NCI-H2196 (cell line): ENCODE results near the gene TSHZ3.

ENCODE experiments used
- DNase-seq: peaks from one replicate; lab custom pipeline; 2025; ENCODE audit not compliant: unreplicated experiment; lab: John Stamatoyannopoulos, UW

Gene TSHZ3

DNA sequence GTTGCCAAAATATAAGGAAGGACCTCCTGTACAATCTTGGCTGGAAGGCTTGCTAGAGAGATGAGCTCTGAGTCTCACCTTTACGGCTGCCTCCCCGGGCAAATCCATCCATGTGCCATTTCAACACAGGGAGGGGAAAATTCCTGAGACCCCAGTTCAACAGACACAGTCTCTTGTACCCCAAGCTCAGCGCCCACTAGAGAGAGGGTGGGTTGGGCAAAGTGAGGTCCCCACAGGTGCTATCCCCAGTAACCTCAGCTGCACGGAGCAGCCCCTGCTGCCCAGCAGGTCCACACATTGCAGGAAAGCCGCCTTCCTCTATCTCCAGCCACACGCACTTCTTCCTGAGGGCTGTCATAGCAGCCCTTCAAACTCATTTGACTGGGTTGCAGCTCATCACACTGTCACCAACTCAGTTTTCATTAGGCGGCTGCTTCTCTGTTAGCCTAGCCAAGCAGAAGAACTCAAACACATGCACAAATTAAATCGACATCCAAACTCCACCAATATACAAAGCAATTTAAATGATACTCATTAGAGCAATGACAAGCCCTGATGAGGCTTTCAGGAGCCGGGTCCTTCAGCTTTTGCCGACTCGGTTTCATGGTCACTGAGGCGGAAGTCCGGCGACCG, 80.4 kb downstream of the TSHZ3 start:
- no peak for DNase-seq

DNA sequence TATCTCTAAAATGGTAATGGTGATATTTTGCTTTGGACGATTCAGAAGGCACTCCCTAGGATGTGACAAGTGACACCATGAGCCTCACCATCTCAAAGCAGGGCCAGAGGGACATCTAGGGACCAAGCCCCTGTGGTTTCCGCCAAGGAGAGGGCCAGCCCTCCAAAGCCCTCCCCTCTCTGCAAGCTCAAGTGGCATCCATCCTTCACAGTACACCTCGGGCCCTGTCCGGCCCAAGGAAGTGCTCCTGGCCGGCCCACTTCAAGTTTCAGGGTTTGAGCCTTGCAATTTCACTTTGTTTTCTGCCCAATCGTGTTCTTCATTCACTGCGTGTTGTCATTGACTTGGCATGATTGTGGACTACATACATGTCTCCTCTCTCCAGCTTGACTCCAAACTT, 82.5 kb downstream of the TSHZ3 start:
- no peak for DNase-seq

DNA sequence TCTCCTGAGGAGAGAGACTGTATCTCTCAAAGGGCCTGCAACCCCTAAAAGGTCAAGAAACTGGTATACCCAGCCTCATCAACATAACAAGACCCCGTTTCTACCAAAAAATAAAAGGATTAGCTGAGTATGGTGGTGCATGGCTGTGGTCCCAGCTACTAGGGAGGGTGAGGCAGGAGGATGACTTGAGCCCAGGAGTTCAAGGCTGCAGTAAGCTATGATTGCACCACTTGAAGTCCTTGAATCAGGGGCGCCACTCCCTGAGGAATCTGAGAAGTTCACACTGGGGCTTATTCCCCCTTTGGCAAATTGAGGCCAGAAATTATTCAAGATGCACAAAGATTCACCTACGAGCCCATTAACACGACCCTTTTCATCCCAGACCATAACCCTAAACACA, 83.0 kb downstream of the TSHZ3 start:
- DNase-seq = no peak

DNA sequence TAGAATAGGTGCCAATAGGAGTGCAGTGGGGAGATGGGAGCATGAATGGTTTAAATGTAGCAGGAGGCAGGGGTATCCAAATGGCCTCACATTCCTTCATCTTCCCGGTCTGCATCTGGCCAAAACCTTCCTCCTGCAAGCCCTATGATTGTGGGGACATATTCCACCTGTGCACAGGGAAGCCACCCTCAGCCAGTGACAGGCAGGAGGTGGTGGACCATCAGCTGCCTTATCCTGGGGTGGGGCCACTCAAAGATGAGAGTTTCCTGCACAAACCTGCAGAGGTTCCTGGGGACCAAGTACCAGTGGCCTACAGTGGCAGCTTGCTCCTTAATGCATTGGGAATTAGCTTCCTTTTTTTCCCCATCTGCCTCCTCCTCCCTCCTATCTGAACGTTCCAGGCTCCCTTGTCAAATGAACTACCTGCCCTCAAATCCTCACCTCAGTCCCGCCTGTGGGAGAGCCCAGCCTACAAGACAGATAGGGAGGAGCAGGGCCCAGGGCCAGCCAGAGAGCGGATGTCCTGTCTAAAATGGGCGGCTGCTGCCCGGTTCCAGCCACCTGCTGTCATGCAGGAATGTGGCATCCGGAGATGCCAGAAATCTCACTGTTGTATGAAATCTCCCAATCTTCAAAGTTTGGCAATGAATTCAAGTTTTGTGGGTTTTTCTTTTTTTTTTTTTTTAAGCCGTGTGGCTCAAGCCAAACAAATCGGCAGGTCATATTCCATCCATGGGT, 85.0 kb downstream of the TSHZ3 start:
- DNase-seq = no peak

DNA sequence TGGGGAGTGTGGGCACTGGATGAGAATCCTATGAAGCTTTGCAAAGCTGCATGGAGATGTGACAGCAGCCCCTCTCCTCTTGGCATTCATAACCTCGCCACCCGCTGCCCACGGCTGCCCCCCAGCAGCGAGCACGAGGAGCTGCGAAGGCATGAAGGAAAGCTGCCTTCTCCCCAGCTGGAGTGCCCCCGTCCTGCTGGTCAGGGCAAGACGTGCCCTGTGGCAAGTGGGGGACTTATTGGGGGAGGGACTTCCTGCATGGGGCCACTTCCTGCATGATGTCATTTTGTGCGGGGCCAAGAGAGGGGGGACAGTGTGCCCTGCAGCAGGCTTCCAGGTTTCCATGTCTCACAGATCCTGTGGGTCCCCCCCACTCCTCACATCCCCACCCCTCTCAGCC, 85.9 kb downstream of the TSHZ3 start:
- no peak for DNase-seq

DNA sequence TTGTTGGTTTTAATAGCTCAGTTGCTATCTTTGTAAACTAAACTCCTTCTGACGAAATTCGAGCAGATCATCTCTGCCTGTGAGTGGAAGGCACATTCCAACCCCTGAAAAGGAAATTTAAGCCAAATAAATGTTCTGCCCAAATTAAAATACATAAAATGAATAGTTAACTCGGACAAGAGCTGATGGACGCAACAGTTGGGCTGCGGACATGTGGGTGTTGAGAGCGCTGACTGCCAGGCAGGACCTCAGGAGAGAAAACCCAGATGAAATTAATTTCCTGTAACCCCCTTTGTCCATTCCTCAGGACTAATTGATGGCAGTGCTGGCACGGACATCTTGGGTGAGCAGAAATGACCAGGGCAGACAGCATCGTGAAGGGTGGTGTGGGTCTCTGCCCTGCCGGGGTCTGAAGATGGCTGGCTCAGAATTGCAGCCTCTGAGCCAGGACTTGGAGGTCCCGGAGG, 86.5 kb downstream of the TSHZ3 start:
- no peak for DNase-seq

DNA sequence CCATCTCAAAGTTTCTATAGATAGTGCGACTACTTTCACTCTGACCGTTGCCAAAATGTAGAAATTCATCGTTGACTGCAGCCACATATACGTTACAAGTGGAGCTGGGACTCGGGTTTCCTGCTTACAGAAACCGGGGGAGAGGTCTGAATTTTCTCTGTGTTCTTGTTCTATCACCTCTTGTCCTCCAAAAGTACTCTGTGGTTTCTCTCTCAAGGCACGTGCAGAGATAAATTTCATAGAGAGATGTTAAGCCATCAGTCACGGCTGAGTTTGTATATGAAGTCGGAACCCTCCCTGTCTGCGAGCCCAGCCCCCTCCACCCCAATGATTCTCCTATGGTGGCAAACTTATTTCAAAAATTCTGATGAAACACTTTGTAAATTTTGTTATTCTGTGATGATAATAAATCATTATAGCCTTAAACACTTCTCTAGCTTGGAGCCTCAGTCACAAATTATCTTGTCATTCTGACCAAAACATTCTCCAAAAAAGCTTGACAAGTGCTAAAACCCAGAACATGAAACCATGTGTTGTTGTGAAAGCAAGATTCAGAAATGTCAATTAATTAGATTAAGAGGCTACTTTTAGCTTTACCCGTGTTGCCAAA, 87.5 kb downstream of the TSHZ3 start:
- no peak for DNase-seq

DNA sequence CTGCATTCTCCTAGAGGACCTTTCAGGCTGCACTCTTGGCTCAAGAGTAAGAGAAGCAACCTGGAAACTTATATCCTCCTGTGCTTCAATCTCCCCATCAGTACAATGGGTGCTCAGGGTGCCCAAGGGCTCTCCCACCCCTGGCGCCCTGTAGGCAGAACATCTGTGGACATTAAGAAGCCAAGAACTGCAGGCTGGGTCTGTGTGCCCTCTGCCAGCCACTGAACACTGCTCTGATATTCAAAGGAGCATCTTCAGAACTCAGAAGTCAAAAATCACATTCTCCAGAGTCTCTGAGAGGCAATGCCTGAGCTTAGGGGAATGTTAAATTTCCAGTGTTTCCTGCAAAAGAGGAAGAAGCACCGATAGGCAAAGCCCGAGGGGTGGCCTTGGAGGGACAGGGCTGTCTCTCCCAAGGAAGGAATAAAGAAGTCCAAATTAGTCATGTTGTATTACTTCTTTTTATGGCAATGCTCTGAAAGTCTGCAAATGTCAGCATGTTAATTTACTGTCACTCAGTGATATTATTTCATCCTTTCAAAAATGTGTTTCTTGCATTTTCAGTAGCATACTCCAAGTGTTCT, 88.1 kb downstream of the TSHZ3 start:
- no peak for DNase-seq

DNA sequence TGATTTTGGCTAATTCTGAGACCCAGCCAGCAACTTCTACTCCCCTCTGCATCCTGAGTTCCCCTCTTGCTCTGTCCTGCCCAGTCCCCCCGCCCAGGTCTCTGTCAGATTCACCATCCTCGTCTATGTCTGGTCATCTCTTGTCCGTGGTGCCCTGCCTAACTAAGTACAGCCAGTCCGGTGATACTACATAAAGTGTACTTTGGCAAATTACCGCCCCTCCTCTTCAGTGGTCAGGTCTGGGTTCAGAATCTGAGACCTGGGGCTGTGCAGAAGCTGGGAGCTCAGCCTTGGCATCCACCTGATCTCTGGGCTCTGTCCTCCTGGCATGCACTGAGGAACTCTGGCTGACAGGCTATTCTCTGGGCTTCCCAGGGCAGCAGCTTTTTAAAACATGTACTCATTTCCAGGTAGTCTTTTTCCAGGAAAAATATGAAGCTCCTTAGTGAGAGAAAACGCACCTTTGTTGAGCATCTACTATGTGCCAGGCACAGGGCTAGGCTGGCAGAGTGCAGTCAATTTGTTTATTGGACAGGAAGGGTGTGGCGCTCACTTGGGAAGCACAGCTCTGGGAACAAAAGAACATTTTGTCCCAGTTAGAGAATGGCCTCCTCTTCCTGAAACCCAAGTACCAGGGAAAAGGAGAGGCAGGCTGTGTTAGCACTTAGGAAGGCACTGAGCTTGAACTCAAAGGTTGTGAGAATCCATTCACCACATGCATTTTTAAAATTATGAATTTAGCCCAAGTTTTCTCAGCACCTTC, 88.9 kb downstream of the TSHZ3 start:
- no peak for DNase-seq

DNA sequence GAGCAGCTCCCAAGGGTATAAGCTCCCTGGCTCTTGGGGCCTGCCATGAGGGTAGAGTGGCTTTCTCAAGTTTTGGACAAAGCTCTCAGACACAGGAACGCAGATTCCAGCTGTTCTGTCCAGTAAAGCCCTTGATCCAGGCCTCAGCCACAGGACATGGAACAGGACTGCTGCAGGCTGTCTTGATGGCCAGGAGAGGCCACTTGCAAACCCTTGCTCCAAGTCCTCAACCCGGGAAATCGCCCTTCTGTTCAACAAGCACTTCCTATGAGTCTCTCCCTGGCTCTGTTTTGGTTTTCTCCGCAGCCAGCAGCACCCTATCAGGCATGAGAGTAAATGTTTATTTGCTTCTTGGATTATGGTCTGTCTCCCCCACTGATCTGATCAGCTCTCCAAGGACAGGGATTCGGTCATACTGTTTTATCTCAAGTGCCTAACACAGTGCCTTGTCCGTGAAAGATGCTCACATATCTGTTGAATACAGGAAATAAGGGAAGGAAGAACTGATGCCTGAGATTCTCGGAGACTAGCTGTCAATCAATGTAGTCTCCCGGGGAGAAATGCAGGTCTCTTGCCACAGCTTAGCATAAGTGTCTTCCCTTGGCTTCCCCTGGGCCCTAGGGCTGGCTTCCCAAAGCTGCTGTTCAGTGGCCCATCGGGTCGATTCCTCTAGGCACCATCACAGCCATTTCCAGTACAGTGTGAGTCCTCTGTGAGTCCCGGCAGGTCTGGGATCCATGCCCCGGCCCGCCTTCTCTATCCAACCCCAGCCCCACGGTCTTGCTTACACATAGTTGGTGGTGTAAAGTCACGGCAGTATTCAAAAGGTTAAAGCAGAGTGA, 90.8 kb downstream of the TSHZ3 start:
- no peak for DNase-seq

DNA sequence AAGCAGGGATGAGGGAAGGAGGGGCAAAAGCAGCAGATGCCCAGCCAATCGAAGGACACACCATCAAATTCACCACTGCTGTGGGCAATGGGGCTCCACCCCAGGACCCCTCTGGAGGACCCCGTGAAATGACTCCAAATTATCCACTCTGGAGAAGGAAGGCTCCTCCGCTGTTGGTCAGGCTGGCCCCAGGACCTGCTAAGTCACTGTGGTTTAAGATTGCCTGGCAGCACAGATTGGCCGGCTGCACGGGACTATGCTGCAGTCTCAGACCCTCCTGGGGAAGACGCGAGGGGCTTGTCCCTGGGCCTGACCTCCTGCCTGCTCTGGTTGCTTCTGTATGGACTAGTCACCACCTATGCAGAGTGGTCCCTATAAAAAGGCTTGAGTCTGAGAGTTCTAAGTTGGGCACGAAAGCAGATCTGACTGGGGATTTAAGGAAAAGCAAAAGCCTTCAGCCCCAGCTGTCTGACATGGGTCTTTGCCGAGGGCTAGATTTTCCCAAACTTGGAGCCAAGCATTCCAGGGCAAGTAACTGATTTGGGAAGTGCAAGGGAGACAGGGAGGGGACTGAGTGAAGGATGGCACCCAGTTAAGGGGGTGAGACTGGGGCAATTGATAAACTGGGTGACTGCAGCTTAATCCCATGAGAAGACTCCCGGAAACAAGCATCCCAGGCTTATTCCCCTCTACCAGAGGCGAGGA, 91.7 kb downstream of the TSHZ3 start:
- no peak for DNase-seq

DNA sequence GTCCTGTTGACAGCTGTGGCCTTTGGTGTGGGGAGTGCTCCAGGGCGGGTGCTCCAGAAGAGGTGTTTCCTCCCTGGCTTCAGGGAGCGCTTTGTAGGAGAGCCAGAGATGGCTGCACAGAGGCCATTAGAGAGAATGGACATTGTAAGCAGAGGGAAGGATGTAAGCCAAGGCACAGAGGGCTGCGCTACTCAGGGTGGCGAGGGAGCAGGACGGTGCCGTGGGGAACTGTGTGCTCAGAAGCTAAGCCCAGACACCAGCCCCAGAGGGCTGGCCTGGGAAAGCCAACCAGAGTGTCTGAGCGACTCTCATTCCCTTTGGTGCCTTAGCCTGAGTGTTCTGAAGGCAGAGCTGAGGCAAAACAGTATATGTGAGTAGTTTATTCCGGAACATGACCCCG, 92.2 kb downstream of the TSHZ3 start:
- DNase-seq = no peak

DNA sequence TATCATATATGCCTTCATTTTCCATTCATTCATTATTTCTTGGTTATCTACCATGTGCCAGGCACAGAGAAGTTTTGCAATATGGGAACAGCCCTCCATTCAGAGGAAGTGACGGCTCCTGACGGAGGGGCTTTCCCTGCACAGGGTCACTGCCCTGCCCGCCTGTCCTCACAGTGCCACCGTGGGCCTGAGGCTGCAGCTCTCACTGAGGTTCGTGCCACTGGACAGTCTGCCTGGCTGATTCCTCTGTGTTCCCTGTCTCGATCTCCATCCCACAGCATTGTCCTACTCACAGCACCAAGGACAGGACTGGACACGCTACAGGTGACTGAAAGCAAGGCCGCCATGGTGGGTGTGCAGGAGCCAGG, 92.7 kb downstream of the TSHZ3 start:
- no peak for DNase-seq

DNA sequence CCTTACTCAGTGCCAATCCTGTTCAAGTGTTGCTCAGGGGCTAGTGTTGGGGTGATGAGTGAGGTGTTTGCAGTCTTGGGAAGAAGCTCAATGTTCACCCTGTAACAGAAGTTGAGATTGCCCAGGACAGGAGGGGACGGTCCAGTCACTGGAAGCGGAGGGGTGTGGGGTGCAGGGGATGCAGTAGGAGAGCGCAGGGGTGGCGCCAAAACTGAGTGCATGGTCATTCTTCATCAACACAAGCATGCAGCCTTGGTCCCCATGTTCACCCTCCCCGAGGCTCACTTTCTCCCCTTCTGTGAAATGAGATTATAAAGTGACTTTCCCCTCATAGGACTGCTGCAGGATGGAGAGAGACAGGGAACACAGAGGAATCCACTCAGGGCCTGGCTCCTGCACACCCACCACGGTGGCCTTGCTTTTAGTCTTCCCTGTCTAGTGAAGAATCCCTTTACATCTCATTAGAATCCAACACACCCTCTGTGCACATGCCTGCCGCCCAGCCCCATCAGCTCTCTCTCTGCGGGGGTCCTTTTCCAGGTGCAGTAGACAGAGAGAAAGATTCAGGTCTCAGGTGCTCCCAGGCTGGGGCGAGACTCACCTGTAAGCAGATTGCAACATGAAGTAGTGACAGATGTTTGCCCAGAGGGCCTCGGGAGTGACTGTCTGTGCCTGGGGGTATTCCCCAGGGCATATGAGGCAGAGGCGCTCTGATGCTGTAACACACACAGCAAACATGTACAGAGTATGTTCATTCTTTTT, 93.2 kb downstream of the TSHZ3 start:
- no peak for DNase-seq

DNA sequence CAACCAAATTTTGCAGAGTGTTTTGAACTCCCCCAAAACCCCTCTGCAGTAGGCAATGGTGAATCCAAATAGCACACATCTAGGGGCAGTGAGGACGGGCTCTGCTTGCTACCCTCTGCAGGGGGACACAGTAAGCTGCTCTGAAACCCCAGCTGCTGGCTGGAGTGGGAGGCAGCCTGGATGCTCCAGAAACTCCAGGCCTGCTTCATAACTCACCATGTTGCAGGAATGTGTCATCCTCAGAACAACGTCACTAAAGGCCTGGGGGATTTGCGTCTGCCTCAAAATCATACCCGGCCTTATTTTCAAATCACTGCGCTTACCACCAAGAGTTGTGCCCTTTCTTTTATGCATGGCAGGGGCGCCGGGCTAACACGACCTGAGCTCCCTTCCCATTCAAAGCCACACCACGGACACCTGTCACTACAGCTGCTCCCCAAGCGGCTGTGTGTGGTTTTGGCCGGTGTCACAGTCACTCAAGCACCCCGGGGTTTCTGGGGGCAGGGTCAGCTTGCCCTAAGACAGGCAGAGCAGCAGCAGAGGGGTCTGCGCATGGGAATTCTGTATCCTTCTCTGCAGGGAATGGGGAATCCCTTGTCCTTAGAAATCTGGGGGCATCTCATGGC, 93.9 kb downstream of the TSHZ3 start:
- DNase-seq = no peak

DNA sequence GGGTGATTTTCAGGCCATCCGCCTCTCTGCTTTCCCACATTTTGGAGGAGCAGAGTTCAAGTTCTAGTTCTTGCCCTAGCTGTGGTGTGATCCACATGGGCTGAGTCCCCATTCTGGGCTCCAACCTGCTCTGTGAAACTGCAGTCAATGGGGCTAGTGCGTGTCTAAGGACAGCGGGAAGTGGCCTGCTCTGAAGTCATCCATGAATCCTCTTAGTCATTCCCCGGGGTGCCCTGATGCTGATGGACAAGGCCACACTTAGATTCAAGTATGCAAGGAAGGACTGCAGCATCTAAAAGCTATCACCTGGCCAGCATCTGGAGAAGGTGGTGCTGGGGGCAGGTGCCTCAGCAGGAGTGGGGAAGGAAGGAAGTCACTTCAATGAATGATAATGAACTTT, 94.6 kb downstream of the TSHZ3 start:
- no peak for DNase-seq

DNA sequence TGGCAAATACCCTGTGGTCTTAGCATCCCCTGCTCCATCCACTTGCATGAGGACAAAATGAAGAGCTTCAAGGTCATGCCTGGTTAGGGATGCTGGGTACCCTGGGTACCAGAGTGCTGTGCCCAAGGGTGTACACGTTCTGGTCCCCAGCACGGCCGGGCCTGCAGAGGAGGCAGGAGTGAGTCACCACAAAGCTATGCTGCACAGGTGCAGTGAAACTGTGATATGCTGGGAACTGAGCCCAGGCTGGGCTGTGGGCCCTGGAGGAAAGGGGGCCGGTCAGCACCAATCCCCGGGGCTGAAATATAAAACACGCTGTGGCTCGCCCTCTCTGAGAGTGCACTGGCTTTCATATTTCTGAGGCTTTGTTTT, 95.1 kb downstream of the TSHZ3 start:
- DNase-seq = peak; percentile 68

DNA sequence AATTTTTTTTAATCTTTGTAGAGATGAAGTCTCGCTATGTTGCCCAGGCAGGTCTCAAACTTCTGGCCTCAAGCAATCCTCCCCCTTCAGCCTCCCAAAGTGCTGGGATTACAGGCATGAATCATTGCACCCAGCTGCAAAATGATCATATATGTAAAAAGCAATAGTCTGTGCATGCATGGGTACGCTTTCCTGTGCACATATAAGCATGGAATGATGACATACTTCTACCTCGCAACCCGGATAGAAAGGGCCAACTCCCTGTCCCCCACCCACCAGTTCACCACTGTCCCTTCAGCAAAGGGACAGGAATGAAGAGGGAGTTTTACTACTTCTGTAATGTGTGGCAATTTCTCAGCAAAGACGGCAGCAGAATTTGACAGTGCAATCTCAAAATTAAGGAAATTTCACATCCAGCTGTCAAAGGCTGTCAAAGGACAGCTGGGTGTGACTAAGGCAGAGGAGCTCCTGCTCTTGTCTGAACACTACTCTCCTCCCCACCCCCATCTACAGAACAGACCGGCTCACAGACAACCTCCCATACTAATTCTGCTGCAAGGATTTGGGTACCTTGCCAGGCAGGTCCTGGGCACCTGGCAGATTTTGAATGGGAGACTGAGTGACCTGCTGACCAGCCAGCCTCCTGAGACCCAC, 95.6 kb downstream of the TSHZ3 start:
- peak; percentile 40 for DNase-seq
